Keratinocyte (primary cell): ENCODE results near the gene NLGN1. TPM values are rescaled to one million over a fixed set of nuclear protein-coding genes. Genes with fewer than 3 reads are reported as not detected.

Experiments used
- DNase-seq: peaks from one replicate; pipeline ENCODE4 v3.0.0-alpha.2; 2011; ENCODE audit warnings: low read depth, missing footprints, low spot score
- FAIRE-seq: peaks from 2 replicates; lab custom pipeline; 2011; peaks lifted over from hg19 to GRCh38; lab: Jason Lieb, UNC
- H2AFZ ChIP-seq: 2 replicates; pipeline ENCODE4 v1.6.0; 2012; ENCODE audit warnings: low read length, control low read depth, inconsistent platforms; ENCODE audit not compliant: control insufficient read depth
- H3K27ac ChIP-seq: 2 replicates; pipeline ENCODE4 v1.5.1; 2011; ENCODE audit warnings: low read length; ENCODE audit not compliant: control insufficient read depth, insufficient read depth
- H3K27me3 ChIP-seq: 3 replicates; pipeline ENCODE4 v1.6.0; 2011; ENCODE audit warnings: low read length; ENCODE audit not compliant: control insufficient read depth, insufficient read depth; ENCODE audit errors: extremely low read depth
- H3K36me3 ChIP-seq, 2 experiments: 2 replicates in 1 of 2; 3 replicates in 1 of 2; pipeline ENCODE4 v1.5.1; 2011; ENCODE audit warnings: low read length in 2 of 2, mild to moderate bottlenecking in 1 of 2; ENCODE audit not compliant: control insufficient read depth in 2 of 2, insufficient read depth in 2 of 2; ENCODE audit errors: extremely low read depth in 1 of 2
- H3K4me1 ChIP-seq: 3 replicates; pipeline ENCODE4 v1.5.1; 2011; ENCODE audit warnings: low read length; ENCODE audit not compliant: control insufficient read depth, insufficient read depth; ENCODE audit errors: extremely low read depth
- H3K4me2 ChIP-seq: 3 replicates; pipeline ENCODE4 v1.6.0; 2011; ENCODE audit warnings: low read depth, low read length; ENCODE audit not compliant: control insufficient read depth, insufficient read depth; ENCODE audit errors: extremely low read depth
- H3K4me3 ChIP-seq, 3 experiments: fragments of 200-600 bp in 1 of 3; sonication (generic) in 1 of 3; 2 replicates in 2 of 3; 3 replicates in 1 of 3; pipeline ENCODE4 v1.5.1; 2011 to 2016; ENCODE audit warnings: low read length in 3 of 3, mild to moderate bottlenecking in 3 of 3, control low read depth in 2 of 3, inconsistent platforms in 1 of 3, low read depth in 1 of 3, mixed read lengths in 1 of 3, mixed run types in 1 of 3, moderate library complexity in 1 of 3; ENCODE audit not compliant: control insufficient read depth in 2 of 3, insufficient read depth in 2 of 3; ENCODE audit errors: extremely low read depth in 1 of 3
- H3K79me2 ChIP-seq: 2 replicates; pipeline ENCODE4 v1.6.0; 2012; ENCODE audit warnings: low read length; ENCODE audit not compliant: control insufficient read depth, insufficient read depth
- H3K9ac ChIP-seq: 3 replicates; pipeline ENCODE4 v1.6.0; 2011; ENCODE audit warnings: low read length; ENCODE audit not compliant: control insufficient read depth, insufficient read depth; ENCODE audit errors: extremely low read depth
- H3K9me1 ChIP-seq: 3 replicates; pipeline ENCODE4 v1.6.0; 2011; ENCODE audit warnings: low read length; ENCODE audit not compliant: control insufficient read depth, insufficient read depth; ENCODE audit errors: extremely low read depth
- H3K9me3 ChIP-seq: 2 replicates; pipeline ENCODE4 v1.5.1; 2012; ENCODE audit warnings: low read depth, low read length; ENCODE audit not compliant: control insufficient read depth
- H4K20me1 ChIP-seq: 3 replicates; pipeline ENCODE4 v1.6.0; 2011; ENCODE audit warnings: low read length; ENCODE audit not compliant: control insufficient read depth, insufficient read depth; ENCODE audit errors: extremely low read depth
- EZH2 ChIP-seq: IDR thresholded peaks from one replicate; pipeline ENCODE4 v1.6.1; 2012; ENCODE audit warnings: inconsistent platforms, mild to moderate bottlenecking, low read length, moderate library complexity
- dilution Hi-C: fragments of 300-500 bp; cut with MboI; formaldehyde crosslinking; loops from one replicate; pipeline ENCODE4 v1.7.0; 2020; ENCODE audit warnings: low sequenced_read_pairs; ENCODE audit not compliant: extremely low pct_ligation_motif_present
- polyA plus RNA-seq, 5 experiments: library from polyadenylated mRNA; depleted of rRNA in 3 of 5; stranded (reverse) in 3 of 5; stranded (forward) in 1 of 5; unstranded in 1 of 5; fragments of >200 nt; gene quantifications; 1 replicate in 1 of 5; 2 replicates in 3 of 5; 3 replicates in 1 of 5; pipeline versions ENCODE4 v1.2.1 to v1.2.3, GENCODE V29; 2011 to 2012; ENCODE audit warnings: missing spikeins in 2 of 5, low read depth in 1 of 5, low replicate concordance in 1 of 5
- TF ChIP-seq, protein P1 (sequence below), 3 experiments: IDR thresholded peaks in 1 of 3; conservative IDR thresholded peaks in 1 of 3; optimal IDR thresholded peaks in 1 of 3; 2 replicates in 2 of 3; 3 replicates in 1 of 3; pipeline versions ENCODE3 to v1.5.1; 2011; ENCODE audit warnings: low read length in 3 of 3, mild to moderate bottlenecking in 3 of 3, moderate library complexity in 2 of 3, control low read depth in 1 of 3, inconsistent platforms in 1 of 3; ENCODE audit not compliant: insufficient read depth in 2 of 3; ENCODE audit errors: extremely low read depth in 1 of 3

Gene NLGN1
- polyA plus RNA-seq, 1 donor (not counting 4 experiments of a cell fraction or from before 2014, with no cell fraction given): not detected

- Histone ChIP-seq H3K27me3 (no peaks in the 10 kb centered on the region), H2AFZ (no peak overlapping the region), H3K4me1 (no peaks in the 10 kb centered on the region), H4K20me1 (no peaks in the 10 kb centered on the region), H3K9me3 (no peaks in the 10 kb centered on the region), H3K9me1 (no peaks in the 10 kb centered on the region), H3K36me3 (no peaks in the 10 kb centered on the region), H3K4me3 (no peak overlapping the region), H3K27ac (no peak overlapping the region), H3K4me2 (no peak overlapping the region), H3K79me2 (no peaks in the 10 kb centered on the region), H3K9ac (no peak overlapping the region)
- dilution Hi-C loops: no loop called here
- DNase-seq: no peak
- TF ChIP-seq EZH2: no peak
- TF ChIP-seq, protein P1, sequence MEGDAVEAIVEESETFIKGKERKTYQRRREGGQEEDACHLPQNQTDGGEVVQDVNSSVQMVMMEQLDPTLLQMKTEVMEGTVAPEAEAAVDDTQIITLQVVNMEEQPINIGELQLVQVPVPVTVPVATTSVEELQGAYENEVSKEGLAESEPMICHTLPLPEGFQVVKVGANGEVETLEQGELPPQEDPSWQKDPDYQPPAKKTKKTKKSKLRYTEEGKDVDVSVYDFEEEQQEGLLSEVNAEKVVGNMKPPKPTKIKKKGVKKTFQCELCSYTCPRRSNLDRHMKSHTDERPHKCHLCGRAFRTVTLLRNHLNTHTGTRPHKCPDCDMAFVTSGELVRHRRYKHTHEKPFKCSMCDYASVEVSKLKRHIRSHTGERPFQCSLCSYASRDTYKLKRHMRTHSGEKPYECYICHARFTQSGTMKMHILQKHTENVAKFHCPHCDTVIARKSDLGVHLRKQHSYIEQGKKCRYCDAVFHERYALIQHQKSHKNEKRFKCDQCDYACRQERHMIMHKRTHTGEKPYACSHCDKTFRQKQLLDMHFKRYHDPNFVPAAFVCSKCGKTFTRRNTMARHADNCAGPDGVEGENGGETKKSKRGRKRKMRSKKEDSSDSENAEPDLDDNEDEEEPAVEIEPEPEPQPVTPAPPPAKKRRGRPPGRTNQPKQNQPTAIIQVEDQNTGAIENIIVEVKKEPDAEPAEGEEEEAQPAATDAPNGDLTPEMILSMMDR (optimal IDR thresholded peaks at IDR 0.05 in 1 of 3, IDR thresholded peaks at IDR 0.05 in 1 of 3, conservative IDR thresholded peaks at IDR 0.05 in 1 of 3; ENCODE audit: extremely low read depth in 1 of 3, insufficient read depth in 2 of 3, low read length in 3 of 3): no peak
- no peak for FAIRE-seq
These were observed 159.0 kb downstream of the NLGN1 start for GRCh38 chr3:173556546-173556945.

GRCh38 chr3:173567997-173568396 lies 170.5 kb downstream of the NLGN1 start:
- Histone ChIP-seq H3K79me2 (no peaks in the 10 kb centered on the region), H3K9me1 (no peaks in the 10 kb centered on the region), H3K4me3 (no peak overlapping the region), H3K4me1 (no peaks in the 10 kb centered on the region), H3K27ac (no peak overlapping the region), H3K4me2 (no peak overlapping the region), H2AFZ (no peak overlapping the region), H3K9ac (no peak overlapping the region), H4K20me1 (no peaks in the 10 kb centered on the region), H3K27me3 (no peaks in the 10 kb centered on the region), H3K9me3 (no peaks in the 10 kb centered on the region), H3K36me3 (no peaks in the 10 kb centered on the region)
- dilution Hi-C loops: no loop called here
- no peak for DNase-seq
- TF ChIP-seq, protein P1 (optimal IDR thresholded peaks at IDR 0.05 in 1 of 3, IDR thresholded peaks at IDR 0.05 in 1 of 3, conservative IDR thresholded peaks at IDR 0.05 in 1 of 3; ENCODE audit: extremely low read depth in 1 of 3, insufficient read depth in 2 of 3, low read length in 3 of 3): no peak
- TF ChIP-seq EZH2: no peak
- no peak for FAIRE-seq
